HFF-Myc (cell line): ENCODE data around the gene C16orf92.

Experiments used
- DNase-seq: peaks from one replicate; pipeline ENCODE4 v3.0.0-alpha.2; 2011; ENCODE audit warnings: low read depth; ENCODE audit errors: extremely low read depth
- H3K4me3 ChIP-seq: replicated peaks from 2 replicates; pipeline ENCODE4 v1.5.1; 2011; ENCODE audit warnings: low read depth, mild to moderate bottlenecking, control low read depth, low read length
- TF ChIP-seq, protein P1 (sequence below): IDR thresholded peaks from 2 replicates; pipeline ENCODE4 v1.5.1; 2012; ENCODE audit warnings: mild to moderate bottlenecking, low read depth, low read length, control low read depth; ENCODE audit errors: missing control alignments

The C16orf92 gene

DNA sequence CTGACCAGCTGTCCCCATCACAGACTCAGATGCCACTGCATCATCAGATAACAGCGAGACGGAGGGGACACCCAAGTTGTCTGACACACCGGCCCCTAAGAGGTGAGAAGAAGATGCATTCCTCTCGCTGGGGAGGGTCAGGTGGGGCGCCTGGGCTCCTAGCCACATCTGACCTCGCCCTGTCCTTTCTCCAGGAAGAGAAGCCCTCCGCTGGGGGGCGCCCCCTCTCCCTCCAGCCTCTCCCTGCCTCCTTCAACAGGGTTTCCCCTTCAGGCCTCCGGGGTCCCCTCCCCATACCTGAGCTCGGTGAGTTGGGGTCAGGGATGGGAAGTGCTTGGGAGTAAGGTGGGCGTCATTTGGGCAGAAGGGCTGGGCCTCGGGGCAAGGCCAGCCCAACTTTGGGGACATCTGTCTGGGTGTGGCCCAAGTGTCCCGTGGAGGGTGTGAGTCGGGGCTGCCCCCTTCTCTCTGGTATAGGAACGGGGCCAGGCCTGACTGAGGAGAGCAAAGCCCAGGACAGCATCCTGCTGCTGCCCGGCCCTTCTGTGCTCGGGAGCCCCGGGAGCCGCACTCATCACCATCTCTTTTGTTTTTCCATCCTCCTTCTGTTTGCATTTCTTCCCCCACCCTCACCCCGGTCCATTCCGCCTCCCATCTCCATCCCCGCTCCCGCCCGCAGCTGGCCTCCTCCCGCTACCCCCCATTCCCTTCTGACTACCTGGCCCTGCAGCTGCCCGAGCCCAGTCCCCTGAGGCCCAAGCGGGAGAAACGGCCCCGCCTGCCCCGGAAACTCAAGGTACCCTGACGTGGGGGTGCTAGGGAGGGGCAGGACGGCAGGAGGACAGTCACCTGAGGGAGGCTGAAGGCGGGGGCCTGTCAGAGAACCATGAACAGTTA is 22.0 kb upstream of the C16orf92 start:
- H3K4me3 ChIP-seq, result no peak overlapping the region
- TF ChIP-seq, protein P1, sequence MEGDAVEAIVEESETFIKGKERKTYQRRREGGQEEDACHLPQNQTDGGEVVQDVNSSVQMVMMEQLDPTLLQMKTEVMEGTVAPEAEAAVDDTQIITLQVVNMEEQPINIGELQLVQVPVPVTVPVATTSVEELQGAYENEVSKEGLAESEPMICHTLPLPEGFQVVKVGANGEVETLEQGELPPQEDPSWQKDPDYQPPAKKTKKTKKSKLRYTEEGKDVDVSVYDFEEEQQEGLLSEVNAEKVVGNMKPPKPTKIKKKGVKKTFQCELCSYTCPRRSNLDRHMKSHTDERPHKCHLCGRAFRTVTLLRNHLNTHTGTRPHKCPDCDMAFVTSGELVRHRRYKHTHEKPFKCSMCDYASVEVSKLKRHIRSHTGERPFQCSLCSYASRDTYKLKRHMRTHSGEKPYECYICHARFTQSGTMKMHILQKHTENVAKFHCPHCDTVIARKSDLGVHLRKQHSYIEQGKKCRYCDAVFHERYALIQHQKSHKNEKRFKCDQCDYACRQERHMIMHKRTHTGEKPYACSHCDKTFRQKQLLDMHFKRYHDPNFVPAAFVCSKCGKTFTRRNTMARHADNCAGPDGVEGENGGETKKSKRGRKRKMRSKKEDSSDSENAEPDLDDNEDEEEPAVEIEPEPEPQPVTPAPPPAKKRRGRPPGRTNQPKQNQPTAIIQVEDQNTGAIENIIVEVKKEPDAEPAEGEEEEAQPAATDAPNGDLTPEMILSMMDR, result no peak
- no peak for DNase-seq

DNA sequence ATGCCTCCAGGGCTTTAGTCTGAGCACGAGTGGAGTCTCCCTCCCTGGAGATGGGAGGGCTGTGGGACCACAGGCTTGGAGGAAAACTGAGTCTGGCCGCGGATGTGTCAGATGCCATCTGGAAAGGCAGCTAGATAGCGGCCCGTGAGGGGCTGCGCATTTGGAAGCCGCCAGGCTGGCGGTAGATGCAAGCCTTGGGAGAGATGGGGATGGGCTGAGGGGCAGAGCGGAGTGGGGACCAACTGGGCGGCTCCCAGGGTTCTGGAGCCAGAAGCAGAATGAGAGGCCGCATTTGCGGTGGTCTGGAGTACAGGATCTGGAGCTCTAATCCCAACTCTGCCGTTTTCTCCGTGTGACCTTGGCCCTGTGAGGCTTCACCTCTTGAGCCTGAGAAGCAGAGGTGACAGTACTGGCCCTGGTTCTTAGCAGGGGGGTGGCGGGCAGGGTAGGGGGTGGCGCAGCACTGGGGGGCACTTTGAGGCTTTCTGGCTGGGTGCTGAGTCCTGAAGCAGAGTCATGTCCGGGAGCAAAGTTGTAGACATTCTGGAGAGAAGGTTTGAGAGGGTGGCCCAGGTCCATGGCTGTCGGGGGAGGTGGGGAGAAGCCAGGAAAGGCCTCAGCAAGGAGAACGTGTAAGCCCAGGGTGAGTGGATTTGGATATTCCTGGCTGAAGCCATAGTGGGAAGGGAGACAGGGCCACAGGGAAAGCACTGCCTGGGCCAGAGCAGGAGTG is 20.2 kb upstream of the C16orf92 start:
- DNase-seq, result no peak
- H3K4me3 ChIP-seq, result no peak overlapping the region
- TF ChIP-seq, protein P1, result no peak

DNA sequence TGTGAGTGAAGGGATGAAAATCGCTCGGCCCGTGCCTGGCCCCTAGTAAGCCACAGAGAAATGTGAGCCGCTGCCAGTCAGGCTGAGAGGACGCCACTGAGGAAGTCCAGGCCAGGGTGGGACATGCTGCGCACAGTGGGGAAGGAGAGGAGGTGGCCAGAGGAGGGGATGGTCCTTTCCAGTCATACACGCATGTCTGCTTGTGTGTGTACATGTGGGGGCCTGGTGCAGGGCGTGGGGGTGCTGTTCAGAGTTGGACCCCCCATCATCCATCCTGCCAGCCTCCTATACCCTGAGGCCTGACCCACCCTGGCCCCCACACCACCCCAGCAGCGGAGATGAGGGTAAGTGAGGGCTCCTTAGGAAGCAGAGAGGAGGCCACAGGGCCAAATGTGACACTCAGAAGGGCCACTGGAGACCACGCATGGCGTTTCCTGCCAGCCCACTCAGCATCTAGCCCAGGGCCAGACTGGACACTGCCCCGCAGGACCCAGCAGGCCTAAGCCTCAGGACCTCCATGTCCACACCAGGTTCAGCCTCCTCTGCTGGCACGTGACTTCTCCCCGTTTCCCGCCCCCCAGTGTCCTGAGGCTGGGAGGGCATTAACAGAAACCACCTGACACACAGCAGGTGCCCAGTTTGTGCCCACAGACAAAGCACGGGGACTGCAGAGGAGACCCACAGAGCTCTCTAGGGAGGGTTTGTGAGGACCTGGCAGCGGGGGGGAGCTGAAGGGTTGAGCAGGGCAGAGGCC is 19.2 kb upstream of the C16orf92 start:
- no peak for DNase-seq
- no peak overlapping the region for H3K4me3 ChIP-seq
- TF ChIP-seq, protein P1, result no peak

DNA sequence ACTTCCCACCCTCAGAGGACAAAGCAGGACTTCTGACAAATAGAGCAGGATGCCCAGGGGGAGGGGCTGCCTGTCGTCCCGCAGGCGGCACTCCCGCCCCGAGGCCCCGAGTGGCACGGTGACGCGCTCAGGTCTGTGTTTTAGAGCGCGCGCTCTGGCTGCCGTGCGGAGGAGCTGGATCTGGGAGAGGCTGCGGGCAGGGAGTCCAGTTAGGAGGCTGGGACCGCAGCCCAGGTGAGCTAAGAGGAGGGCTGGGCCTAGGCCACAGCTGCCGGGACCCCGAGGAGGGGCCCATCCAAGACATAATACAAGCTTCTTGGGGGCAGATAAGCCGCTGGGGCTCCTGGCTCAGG is 18.6 kb upstream of the C16orf92 start:
- no peak for DNase-seq
- no peak overlapping the region for H3K4me3 ChIP-seq
- TF ChIP-seq, protein P1, result no peak

DNA sequence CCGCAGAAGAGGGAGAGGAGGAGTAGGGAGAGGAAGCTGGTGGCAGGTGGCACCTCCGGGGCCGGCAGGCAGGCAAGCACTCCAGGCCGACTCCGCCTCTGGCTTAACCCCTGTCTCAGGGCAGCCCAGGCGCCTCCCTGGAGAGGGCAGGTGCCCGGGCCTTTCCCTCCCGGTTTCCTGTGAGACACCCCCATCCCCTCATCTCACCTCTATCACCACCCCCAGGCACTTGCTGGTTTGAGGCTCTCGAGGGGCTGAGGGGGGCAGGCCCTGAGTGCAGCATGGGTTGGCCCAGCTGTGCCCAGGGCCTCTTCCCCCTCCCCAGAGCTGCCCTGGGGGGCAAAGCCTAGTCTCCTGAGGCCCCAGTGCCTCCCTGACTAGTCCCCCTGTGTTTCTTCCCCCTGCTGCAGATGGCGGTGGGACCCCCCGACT is 18.2 kb upstream of the C16orf92 start:
- no peak overlapping the region for H3K4me3 ChIP-seq
- TF ChIP-seq, protein P1, result no peak
- DNase-seq, result no peak

DNA sequence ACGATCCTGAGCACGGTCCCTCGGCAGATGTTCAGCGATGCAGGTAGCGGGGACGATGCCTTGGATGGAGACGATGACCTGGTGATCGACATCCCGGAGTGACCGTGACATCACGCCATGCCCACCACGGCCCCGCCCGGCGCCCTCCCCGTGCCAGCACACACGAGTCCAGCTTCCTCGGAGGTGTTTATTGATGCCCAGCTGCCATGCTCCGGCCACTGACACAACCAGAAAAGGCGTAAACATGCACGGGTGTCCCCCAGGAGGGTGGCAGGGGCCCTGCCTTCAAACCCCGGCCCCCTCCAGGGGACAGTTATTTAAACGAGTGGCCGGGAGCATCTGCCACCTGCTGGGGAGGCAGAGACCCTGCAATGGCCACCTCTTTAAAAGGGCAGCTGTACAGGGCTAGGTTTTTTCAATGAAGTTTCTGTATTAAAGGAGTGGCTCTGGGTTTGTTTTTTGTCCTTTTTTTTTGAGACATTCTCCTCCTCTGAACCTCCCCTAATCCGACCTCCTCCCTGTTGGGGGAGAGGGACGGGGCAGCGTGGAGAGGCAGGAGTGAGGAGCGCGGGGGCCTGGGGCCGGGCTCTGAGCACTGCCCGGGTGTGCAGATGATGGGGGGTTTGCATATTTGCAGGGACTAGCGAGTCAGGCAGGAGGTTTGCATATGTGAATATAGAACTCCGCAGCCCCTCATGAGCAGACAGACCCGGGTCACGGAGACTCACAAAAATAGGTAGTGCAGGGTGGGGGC is 17.5 kb upstream of the C16orf92 start:
- no peak overlapping the region for H3K4me3 ChIP-seq
- DNase-seq, result no peak
- TF ChIP-seq, protein P1, result peak; percentile 82
